K562 (cell line): ENCODE results near the gene SLC2A8. TPM values are rescaled to one million over a fixed set of nuclear protein-coding genes. Genes with fewer than 3 reads are reported as not detected.

Source experiments
- ATF7 ChIP-seq: fragments of 450-650 bp; IDR thresholded peaks from 2 replicates; pipeline ENCODE4 v1.7.1; 2014; ENCODE audit warnings: mild to moderate bottlenecking, moderate library complexity
- CTBP1 ChIP-seq: fragments of 450-650 bp; IDR thresholded peaks from 2 replicates; pipeline ENCODE4 v1.6.1; 2016; ENCODE audit warnings: borderline replicate concordance
- HDAC2 ChIP-seq: fragments of 450-650 bp; IDR thresholded peaks from 2 replicates; pipeline ENCODE4 v1.6.1; 2016; ENCODE audit warnings: mild to moderate bottlenecking
- HMG20B ChIP-seq: fragments of 250-450 bp; sonication (Bioruptor Pico); IDR thresholded peaks from 2 replicates; pipeline ENCODE4 v1.5.0; 2021; ENCODE audit warnings: mild to moderate bottlenecking
- SNRNP70 ChIP-seq: fragments of 200-400 bp; formaldehyde crosslinking; optimal IDR thresholded peaks from 2 replicates; pipeline ENCODE3; 2017; ENCODE audit warnings: low read depth, low read length
- TAF1 ChIP-seq: IDR thresholded peaks from 2 replicates; pipeline ENCODE4 v1.6.1; 2011; ENCODE audit warnings: mild to moderate bottlenecking, low read length, moderate library complexity; ENCODE audit not compliant: insufficient read depth, control insufficient read depth, severe bottlenecking; ENCODE audit errors: extremely low read depth
- TFAM ChIP-seq: fragments of 250-450 bp; sonication (Bioruptor Pico); conservative IDR thresholded peaks from 2 replicates; pipeline ENCODE4 v1.5.0; 2021; ENCODE audit warnings: mild to moderate bottlenecking, moderate library complexity
- XRCC3 ChIP-seq: fragments of 450-650 bp; IDR thresholded peaks from 2 replicates; pipeline ENCODE4 v1.6.1; 2017; ENCODE audit warnings: mild to moderate bottlenecking, moderate library complexity
- ZFX ChIP-seq: sonication (generic); formaldehyde crosslinking; IDR thresholded peaks from 2 replicates; pipeline ENCODE4 v1.8.0; 2022; ENCODE audit warnings: mild to moderate bottlenecking, missing genetic modification reagents, moderate library complexity
- ZHX1 ChIP-seq: fragments of 150-350 bp; conservative IDR thresholded peaks from 2 replicates; pipeline ENCODE4 v1.6.1; 2014; ENCODE audit warnings: low read length
- ZNF24 ChIP-seq: fragments of 450-650 bp; IDR thresholded peaks from 2 replicates; pipeline ENCODE4 v1.6.1; 2016
- ZNF639 ChIP-seq, 2 experiments: fragments of 200-800 bp in 1 of 2; sonication (Bioruptor generic) in 1 of 2; sonication (generic) in 1 of 2; formaldehyde crosslinking in 1 of 2; IDR thresholded peaks in 1 of 2; conservative IDR thresholded peaks in 1 of 2; 2 replicates each; pipeline versions ENCODE4 v1.5.0 to v1.6.1; 2016 to 2020; ENCODE audit warnings: missing compliant biosample characterization in 1 of 2, missing genetic modification characterization in 1 of 2, missing genetic modification reagents in 1 of 2
- ZNF707 ChIP-seq: fragments of 250-450 bp; sonication (Bioruptor Pico); conservative IDR thresholded peaks from 2 replicates; pipeline ENCODE4 v1.8.0; 2022; ENCODE audit warnings: inconsistent platforms, mild to moderate bottlenecking, moderate library complexity
- polyA plus RNA-seq, 8 experiments: library from polyadenylated mRNA; depleted of rRNA in 4 of 8; stranded (reverse) in 5 of 8; unstranded in 3 of 8; fragments of >200 nt; fragmentation: Nextera tagmentation in 2 of 8; fragmentation: Illumina TruSeq in 1 of 8; extraction: Ambion mirVana in 2 of 8; extraction: Trizol in 1 of 8; gene quantifications; 2 replicates each; pipeline versions ENCODE4 v1.2.1 to v1.2.3, GENCODE V29; 2011 to 2014; ENCODE audit warnings: inconsistent platforms in 1 of 8, missing spikeins in 1 of 8
- total RNA-seq, 7 experiments: library from RNA; depleted of rRNA in 6 of 7; stranded (reverse); fragments of >200 nt in 6 of 7; fragmentation: Illumina TruSeq in 2 of 7; extraction: Trizol in 2 of 7; gene quantifications; 2 replicates each; pipeline versions ENCODE4 v1.2.1 to v1.2.3, GENCODE V29; 2011 to 2021; ENCODE audit warnings: low replicate concordance in 1 of 7
- TF ChIP-seq, protein P1 (sequence below): sonication (generic); formaldehyde crosslinking; IDR thresholded peaks from 2 replicates; pipeline ENCODE4 v1.9.0; 2022; ENCODE audit warnings: mild to moderate bottlenecking, missing genetic modification reagents
- TF ChIP-seq, protein P2 (sequence below): sonication (generic); formaldehyde crosslinking; IDR thresholded peaks from 2 replicates; pipeline ENCODE4 v1.8.1; 2023; ENCODE audit warnings: mild to moderate bottlenecking, missing genetic modification reagents
- TF ChIP-seq, protein P3 (sequence below): IDR thresholded peaks from 2 replicates; pipeline ENCODE4 v1.6.1; 2016; ENCODE audit warnings: missing genetic modification characterization, missing compliant biosample characterization
- TF ChIP-seq, protein P4 (sequence below): sonication (generic); formaldehyde crosslinking; IDR thresholded peaks from 2 replicates; pipeline ENCODE4 v1.8.1; 2023; ENCODE audit warnings: mild to moderate bottlenecking, missing genetic modification reagents, moderate library complexity

Gene SLC2A8
- total and polyA plus RNA-seq, 9 of the 15 experiments (the other 6 are each of a cell fraction or from before 2014, with no cell fraction given) = 0.13 to 12.9 (median 5.2) TPM

- no peak for TF ChIP-seq ZHX1
- TF ChIP-seq ZNF24 = peak; percentile 25; the same call in 1 of the 2 replicates
- TF ChIP-seq ZFX = peak; percentile 35; the same call in 1 of the 2 replicates
- no peak for TF ChIP-seq ZNF707 (CRISPR knock-in tag)
- TF ChIP-seq CTBP1 = peak; percentile 83; the same call in 1 of the 2 replicates
- no peak for TF ChIP-seq HMG20B (CRISPR knock-in tag)
- TF ChIP-seq SNRNP70 = no peak
- no peak for TF ChIP-seq XRCC3
- no peak for TF ChIP-seq ZNF639 (CRISPR knock-in tag; conservative IDR thresholded peaks at IDR 0.05 in 1 of 2, IDR thresholded peaks at IDR 0.05 in 1 of 2)
- TF ChIP-seq, protein P1, sequence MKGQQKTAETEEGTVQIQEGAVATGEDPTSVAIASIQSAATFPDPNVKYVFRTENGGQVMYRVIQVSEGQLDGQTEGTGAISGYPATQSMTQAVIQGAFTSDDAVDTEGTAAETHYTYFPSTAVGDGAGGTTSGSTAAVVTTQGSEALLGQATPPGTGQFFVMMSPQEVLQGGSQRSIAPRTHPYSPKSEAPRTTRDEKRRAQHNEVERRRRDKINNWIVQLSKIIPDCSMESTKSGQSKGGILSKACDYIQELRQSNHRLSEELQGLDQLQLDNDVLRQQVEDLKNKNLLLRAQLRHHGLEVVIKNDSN (CRISPR knock-in tag) = no peak
- TF ChIP-seq HDAC2 = peak; percentile 66; the same call in 1 of the 2 replicates
- TF ChIP-seq, protein P2, sequence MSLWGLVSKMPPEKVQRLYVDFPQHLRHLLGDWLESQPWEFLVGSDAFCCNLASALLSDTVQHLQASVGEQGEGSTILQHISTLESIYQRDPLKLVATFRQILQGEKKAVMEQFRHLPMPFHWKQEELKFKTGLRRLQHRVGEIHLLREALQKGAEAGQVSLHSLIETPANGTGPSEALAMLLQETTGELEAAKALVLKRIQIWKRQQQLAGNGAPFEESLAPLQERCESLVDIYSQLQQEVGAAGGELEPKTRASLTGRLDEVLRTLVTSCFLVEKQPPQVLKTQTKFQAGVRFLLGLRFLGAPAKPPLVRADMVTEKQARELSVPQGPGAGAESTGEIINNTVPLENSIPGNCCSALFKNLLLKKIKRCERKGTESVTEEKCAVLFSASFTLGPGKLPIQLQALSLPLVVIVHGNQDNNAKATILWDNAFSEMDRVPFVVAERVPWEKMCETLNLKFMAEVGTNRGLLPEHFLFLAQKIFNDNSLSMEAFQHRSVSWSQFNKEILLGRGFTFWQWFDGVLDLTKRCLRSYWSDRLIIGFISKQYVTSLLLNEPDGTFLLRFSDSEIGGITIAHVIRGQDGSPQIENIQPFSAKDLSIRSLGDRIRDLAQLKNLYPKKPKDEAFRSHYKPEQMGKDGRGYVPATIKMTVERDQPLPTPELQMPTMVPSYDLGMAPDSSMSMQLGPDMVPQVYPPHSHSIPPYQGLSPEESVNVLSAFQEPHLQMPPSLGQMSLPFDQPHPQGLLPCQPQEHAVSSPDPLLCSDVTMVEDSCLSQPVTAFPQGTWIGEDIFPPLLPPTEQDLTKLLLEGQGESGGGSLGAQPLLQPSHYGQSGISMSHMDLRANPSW = no peak
- no peak for TF ChIP-seq TAF1
- peak; percentile 49; the same call in 1 of the 2 replicates for TF ChIP-seq ATF7
- TF ChIP-seq, protein P3, sequence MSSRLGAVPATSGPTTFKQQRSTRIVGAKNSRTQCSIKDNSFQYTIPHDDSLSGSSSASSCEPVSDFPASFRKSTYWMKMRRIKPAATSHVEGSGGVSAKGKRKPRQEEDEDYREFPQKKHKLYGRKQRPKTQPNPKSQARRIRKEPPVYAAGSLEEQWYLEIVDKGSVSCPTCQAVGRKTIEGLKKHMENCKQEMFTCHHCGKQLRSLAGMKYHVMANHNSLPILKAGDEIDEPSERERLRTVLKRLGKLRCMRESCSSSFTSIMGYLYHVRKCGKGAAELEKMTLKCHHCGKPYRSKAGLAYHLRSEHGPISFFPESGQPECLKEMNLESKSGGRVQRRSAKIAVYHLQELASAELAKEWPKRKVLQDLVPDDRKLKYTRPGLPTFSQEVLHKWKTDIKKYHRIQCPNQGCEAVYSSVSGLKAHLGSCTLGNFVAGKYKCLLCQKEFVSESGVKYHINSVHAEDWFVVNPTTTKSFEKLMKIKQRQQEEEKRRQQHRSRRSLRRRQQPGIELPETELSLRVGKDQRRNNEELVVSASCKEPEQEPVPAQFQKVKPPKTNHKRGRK (tag) = no peak
- TF ChIP-seq TFAM (CRISPR knock-in tag) = no peak
- TF ChIP-seq, protein P4, sequence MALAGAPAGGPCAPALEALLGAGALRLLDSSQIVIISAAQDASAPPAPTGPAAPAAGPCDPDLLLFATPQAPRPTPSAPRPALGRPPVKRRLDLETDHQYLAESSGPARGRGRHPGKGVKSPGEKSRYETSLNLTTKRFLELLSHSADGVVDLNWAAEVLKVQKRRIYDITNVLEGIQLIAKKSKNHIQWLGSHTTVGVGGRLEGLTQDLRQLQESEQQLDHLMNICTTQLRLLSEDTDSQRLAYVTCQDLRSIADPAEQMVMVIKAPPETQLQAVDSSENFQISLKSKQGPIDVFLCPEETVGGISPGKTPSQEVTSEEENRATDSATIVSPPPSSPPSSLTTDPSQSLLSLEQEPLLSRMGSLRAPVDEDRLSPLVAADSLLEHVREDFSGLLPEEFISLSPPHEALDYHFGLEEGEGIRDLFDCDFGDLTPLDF (CRISPR knock-in tag) = no peak
Observed at GRCh38 chr9:127422133-127422782, 25.3 kb downstream of the SLC2A8 start (continued).
